Measurements from ENCODE around the gene TAF13.
A peak's percentile ranks its signal among the peaks of the same experiment; 100 is the strongest.
"Not testable (repeated sequence)": the region's sequence is repeated elsewhere in the genome, so short reads cannot be mapped to it uniquely, and the experiment has no call there.

The TAF13 gene

GRCh38 chr1:109091078-109091838 lies 15.5 kb upstream of the TAF13 start:
- DNase-seq: no peak

- DNase-seq: peak; percentile 92
These were observed 14.6 kb upstream of the TAF13 start, which contains the start of gene TMEM167B for GRCh38 chr1:109090196-109091077. Gene TMEM167B, plus strand, starts transcription at chr1:109090764. Its CDS starts 109 bp downstream, at chr1:109090873.

GRCh38 chr1:109089242-109090015 lies 13.6 kb upstream of the TAF13 start:
- peak; percentile 51 for DNase-seq

- DNase-seq: no peak
These were observed 9.0 kb upstream of the TAF13 start for GRCh38 chr1:109084563-109085517.

GRCh38 chr1:109083923-109084322 lies 8.1 kb upstream of the TAF13 start:
- DNase-seq: no peak

GRCh38 chr1:109083501-109083900 lies 7.7 kb upstream of the TAF13 start:
- DNase-seq: no peak

GRCh38 chr1:109080441-109081082 lies 4.8 kb upstream of the TAF13 start:
- DNase-seq: no peak

DNA sequence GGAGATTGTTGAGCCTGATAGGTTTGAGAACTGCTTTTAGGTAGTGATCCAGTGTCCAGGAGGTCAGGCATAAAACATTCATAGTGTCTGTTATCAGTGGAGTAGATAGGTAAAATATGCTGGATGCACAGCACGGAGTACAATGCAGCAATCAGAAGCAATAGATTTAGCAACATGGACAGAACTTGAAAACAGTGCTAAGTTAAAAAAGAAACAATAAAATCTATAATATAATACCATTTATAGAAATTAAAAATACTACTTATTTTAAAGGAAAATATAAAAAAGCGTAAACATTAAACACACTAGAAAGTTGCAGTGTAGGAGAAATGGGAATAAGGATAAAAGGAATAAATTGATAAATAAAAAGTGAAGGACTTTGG lies 3.4 kb upstream of the TAF13 start:
- no peak for DNase-seq

GRCh38 chr1:109078317-109078716 lies 2.5 kb upstream of the TAF13 start:
- no peak for DNase-seq

DNA sequence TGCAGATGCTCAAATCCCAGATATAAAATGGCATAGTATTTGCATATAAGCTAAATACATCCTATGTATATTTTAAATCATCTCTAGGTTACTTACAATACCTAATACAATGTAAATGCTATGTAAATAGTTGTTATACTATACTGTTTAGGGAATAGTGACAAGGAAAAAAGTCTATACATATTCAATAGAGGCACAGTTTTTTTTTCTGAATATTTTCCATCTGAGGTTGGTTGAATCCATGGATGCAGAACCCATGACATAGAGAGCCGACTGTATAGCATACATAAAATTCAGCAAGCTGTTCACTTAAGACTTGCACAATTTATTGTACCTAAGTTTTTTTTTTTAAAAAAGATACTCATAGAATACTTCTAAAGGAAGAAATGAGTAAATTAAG lies 6.5 kb downstream of the TAF13 start:
- no peak for DNase-seq

- DNase-seq: no peak
These were observed 7.9 kb downstream of the TAF13 start for GRCh38 chr1:109067883-109068282.

- DNase-seq: no peak
These were observed 10.7 kb downstream of the TAF13 start for GRCh38 chr1:109065137-109065536.

DNA sequence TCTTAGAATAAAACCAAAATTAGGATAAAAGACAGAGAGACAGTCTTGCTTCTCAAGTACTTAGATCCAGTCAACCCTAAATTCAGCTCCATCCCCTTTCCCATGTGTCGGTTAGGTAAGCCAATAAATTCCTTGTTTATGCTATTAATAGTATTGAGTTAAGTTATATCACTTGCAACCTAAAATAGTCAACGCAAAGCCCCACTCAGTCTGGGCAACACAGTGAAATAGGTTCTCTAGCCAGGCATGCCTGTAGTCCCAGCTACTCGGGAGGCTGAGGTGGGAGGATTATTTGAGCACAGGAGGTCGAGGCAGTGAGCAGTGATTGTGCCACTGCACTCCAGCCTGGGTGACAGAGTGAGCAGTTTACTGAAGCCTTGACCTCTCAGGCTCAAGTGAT lies 14.6 kb downstream of the TAF13 start:
- no peak for DNase-seq

- no peak for DNase-seq
These were observed 15.1 kb downstream of the TAF13 start for GRCh38 chr1:109060707-109061106.

DNA sequence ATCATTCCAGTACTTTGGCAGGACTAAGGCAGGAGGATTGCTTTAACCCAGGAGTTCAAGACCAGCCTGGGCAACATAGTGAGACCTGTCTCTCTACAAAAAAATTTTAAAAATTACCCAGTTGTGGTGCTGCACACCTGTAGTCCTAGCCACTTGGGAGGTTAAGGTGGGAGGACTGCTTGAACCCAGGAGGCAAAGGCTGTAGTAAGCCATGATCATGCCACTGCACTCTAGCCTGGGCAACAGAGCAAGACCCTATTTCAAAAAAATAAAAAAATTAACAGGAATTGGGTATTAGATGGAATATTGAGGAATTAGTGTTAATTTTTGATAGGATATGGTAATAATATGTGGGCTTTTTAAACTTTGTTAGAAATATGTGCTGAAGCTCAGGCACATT lies 16.8 kb downstream of the TAF13 start:
- no peak for DNase-seq

GRCh38 chr1:109056064-109056463 lies 19.7 kb downstream of the TAF13 start:
- DNase-seq: no peak

- DNase-seq: not testable (repeated sequence)
These were observed 23.7 kb downstream of the TAF13 start for GRCh38 chr1:109052145-109052544.

GRCh38 chr1:109050228-109050995 lies 25.4 kb downstream of the TAF13 start:
- DNase-seq: no peak

DNA sequence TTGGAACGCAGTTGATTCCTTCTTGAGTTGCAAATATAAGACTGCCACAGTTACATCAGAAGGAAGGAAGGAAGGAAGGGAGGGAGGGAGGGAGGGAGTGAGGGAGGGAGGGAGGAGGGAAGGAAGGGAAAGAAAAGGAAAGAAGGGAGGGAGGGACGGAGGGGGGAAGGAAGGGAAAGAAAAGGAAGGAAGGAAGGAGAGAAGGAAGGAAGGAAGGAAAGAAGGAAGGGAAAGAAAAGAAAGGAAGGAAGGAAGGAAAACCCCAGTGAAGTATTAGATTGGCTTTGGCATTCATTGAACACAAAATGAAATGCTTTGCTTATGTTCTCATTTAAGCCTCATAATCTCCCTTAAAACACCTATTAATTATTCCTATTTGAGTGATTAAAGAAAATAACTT lies 27.5 kb downstream of the TAF13 start:
- DNase-seq: no peak

DNA sequence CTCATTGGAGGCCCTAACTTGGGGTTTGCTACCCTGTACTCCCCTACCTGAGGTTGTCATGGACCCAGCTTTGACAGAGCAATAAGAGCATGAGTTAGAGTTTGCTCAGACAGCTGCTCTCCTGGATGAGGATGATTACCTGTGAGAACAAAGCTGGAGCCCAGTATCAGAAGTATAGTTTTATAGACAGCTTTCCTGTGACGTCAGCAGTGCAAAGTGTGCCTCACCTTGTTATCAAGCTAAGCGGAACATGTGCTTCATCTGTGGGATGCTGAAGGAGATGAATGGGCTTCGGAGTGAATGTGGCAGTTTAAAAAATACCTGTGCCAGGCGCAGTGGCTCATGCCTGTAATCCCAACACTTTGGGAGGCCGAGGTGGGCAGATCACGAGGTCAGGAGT lies 28.5 kb downstream of the TAF13 start:
- DNase-seq: no peak

DNA sequence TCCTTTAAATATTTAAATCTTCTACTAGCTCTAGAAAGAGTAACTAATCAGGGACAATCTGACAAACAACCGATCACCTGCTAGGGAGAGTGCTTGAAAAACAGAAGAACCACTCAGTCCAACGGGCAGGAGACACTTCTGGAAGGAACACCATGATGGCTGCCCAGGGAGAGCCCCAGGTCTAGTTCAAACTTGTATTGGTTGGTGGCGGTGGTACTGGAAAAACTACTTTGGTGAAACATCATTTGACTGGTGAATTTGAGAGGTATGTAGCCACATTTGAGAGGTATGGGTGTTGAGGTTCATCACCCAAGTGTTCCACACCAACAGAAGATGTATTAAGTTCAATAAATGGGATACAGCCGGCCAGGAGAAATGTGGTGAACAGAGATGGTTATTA lies 29.1 kb downstream of the TAF13 start:
- no peak for DNase-seq

Measured in CD4-positive, alpha-beta T cell treated with Interleukin-17A for 1 hour (primary cell).